WTC11 (cell line): ENCODE data around the gene CCDC88B.

ENCODE experiments used
- AFF4 ChIP-seq: sonication (generic); formaldehyde crosslinking; IDR thresholded peaks from 2 replicates; pipeline ENCODE4 v1.8.1; 2023; ENCODE audit warnings: mild to moderate bottlenecking, missing genetic modification reagents, borderline replicate concordance
- CTCF ChIP-seq: fragments of 200-600 bp; IDR thresholded peaks from 2 replicates; pipeline ENCODE4 v1.8.0; 2022; ENCODE audit warnings: antibody characterized with exemption
- E2F1 ChIP-seq: sonication (generic); formaldehyde crosslinking; IDR thresholded peaks from 2 replicates; pipeline ENCODE4 v1.8.0; 2022; ENCODE audit warnings: mild to moderate bottlenecking, missing genetic modification reagents
- JUN ChIP-seq: sonication (generic); formaldehyde crosslinking; IDR thresholded peaks from 2 replicates; pipeline ENCODE4 v1.8.0; 2023; ENCODE audit warnings: mild to moderate bottlenecking, missing genetic modification reagents
- MLX ChIP-seq: sonication (generic); formaldehyde crosslinking; IDR thresholded peaks from 2 replicates; pipeline ENCODE4 v1.8.1; 2023; ENCODE audit warnings: mild to moderate bottlenecking, missing genetic modification reagents, moderate library complexity
- OVOL2 ChIP-seq: fragments of 250-450 bp; sonication (Bioruptor Pico); IDR thresholded peaks from 2 replicates; pipeline ENCODE4 v1.9.0; 2021; ENCODE audit warnings: mild to moderate bottlenecking, borderline replicate concordance
- SP1 ChIP-seq: sonication (generic); formaldehyde crosslinking; conservative IDR thresholded peaks from 2 replicates; pipeline ENCODE4 v1.8.1; 2022; ENCODE audit warnings: missing genetic modification reagents
- ZNF532 ChIP-seq: fragments of 250-450 bp; sonication (Bioruptor Pico); IDR thresholded peaks from 2 replicates; pipeline ENCODE4 v1.9.0; 2021; ENCODE audit warnings: mild to moderate bottlenecking, borderline replicate concordance

GRCh38 chr11:64291262-64291751 is 48.7 kb upstream of the CCDC88B start, which contains the start of gene KCNK4:
- TF ChIP-seq OVOL2 (no peak), CTCF (no peak), E2F1 (CRISPR knock-in tag) (no peak), AFF4 (CRISPR knock-in tag) (no peak), JUN (CRISPR knock-in tag) (no peak), MLX (CRISPR knock-in tag) (no peak), ZNF532 (CRISPR knock-in tag) (no peak), SP1 (CRISPR knock-in tag) (no peak)
